C4-2B (cell line): ENCODE measurements around the gene PARVB.

Experiments
- H3K27ac ChIP-seq: fragments of 450-650 bp; 2 replicates; pipeline ENCODE4 v1.5.1; 2017
- ZFX ChIP-seq: fragments of 450-650 bp; IDR thresholded peaks from 2 replicates; pipeline ENCODE4 v1.6.1; 2017
- TF ChIP-seq, protein P1 (sequence below): fragments of 450-650 bp; conservative IDR thresholded peaks from 2 replicates; pipeline ENCODE4 v1.5.1; 2017; ENCODE audit warnings: mild to moderate bottlenecking

Gene PARVB, protein sequence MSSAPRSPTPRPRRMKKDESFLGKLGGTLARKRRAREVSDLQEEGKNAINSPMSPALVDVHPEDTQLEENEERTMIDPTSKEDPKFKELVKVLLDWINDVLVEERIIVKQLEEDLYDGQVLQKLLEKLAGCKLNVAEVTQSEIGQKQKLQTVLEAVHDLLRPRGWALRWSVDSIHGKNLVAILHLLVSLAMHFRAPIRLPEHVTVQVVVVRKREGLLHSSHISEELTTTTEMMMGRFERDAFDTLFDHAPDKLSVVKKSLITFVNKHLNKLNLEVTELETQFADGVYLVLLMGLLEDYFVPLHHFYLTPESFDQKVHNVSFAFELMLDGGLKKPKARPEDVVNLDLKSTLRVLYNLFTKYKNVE

DNA sequence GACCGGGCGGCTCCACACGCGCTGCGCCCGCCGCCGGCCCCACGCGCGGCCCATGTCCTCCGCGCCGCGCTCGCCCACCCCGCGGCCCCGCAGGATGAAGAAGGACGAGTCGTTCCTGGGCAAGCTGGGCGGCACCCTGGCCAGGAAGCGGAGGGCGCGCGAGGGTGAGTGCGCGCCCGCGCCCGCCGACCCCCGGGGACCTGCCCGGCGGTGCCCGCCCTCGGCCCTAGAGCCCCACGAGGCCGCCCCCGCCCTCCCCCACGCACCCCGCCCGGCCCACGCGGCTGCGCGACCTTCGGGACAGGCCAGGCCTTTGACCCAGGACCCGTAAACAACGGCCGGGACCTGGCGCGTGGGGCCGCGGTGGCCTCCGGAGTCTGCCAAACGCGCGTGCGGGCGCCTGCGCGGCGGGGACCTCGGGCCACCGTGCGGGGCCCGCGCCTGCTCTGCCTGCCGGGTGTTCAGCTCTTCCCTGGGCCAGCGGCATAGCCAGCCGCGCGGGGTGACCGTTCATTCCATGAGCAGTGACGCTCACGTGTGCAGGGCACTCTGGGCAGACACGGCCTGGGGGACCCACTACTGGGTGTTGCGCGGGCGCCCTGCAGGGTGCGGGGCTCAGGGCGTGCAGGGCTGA is at the start of gene PARVB:
TSS of gene PARVB (plus strand) at position 15 of the 634 bp plus-strand sequence. CDS start at position 53, 38 bp downstream.
- peak within 1 kb of the TSS; percentile 87 for H3K27ac ChIP-seq
- 0 out of 2 replicates have a peak, but pooled peaks have one; percentile 11 for TF ChIP-seq ZFX
- TF ChIP-seq, protein P1, sequence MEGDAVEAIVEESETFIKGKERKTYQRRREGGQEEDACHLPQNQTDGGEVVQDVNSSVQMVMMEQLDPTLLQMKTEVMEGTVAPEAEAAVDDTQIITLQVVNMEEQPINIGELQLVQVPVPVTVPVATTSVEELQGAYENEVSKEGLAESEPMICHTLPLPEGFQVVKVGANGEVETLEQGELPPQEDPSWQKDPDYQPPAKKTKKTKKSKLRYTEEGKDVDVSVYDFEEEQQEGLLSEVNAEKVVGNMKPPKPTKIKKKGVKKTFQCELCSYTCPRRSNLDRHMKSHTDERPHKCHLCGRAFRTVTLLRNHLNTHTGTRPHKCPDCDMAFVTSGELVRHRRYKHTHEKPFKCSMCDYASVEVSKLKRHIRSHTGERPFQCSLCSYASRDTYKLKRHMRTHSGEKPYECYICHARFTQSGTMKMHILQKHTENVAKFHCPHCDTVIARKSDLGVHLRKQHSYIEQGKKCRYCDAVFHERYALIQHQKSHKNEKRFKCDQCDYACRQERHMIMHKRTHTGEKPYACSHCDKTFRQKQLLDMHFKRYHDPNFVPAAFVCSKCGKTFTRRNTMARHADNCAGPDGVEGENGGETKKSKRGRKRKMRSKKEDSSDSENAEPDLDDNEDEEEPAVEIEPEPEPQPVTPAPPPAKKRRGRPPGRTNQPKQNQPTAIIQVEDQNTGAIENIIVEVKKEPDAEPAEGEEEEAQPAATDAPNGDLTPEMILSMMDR = no peak

DNA sequence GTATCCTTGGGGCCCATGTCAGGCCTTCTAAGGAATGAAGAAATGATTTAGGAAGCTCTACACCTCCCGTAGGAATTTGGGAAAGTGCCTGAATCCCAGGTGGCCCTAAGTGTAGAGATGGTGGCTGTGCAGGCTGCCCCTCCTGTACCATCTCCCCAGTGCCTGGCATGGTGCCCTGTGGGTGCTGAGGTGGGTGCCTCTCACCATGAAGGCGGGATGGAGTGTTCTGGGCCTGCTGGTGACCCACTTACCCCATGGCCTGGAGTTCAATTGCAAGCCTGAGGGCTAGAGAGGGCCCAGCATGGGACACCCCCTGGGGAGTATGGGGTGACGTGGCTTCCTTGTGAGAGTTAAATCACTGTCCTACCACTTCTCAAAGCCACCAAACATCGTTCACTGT is 49.1 kb upstream of the PARVB start:
- TF ChIP-seq, protein P1 = no peak
- TF ChIP-seq ZFX = no peak
- no peak overlapping the region for H3K27ac ChIP-seq

DNA sequence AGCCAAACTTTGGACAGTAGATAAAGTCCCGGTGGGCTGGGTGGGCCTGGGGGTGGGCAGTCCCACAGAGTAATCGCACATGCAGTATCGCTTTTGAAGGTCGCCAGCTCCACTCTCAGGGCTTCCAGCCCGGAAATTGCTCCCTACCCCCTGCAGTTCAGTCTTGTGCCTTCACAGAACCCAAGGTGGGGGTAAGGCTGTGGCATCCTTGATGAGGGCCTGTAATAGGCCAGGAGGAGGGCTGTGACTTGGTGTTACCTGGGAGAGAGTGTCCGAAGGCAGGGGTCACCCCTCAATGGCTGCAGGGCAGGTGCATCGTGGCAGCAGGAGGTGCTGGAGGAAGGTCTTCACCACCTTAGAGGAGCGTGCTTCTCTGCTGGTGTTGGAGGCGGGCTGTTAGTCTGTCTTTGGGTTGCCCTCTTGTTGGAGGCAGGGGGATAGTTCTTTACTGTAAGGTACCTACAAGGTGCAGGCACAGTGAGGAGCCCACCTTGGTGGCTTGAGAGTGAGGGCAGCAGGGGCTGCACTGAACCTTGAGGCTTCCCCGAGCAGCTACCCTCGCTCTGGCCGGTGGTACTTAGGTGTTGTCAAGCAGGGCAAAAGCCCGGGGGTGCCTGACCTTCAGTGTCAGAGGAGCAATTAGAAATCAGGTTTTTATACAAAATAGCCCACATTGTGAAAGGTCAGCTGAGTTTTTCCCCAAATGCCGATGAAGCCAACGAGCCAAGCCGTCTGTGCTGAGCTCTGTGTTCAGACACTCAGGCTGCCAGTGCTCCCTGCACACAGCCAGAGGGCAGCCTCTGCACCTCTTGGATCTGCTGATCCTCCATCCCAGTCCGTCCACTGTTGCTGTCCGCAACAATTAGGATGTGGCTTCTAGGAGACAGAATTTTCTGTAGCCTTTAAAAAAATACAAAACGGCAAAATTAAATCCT is 47.0 kb upstream of the PARVB start:
- H3K27ac ChIP-seq = no peak overlapping the region
- no peak for TF ChIP-seq ZFX
- TF ChIP-seq, protein P1 = no peak

DNA sequence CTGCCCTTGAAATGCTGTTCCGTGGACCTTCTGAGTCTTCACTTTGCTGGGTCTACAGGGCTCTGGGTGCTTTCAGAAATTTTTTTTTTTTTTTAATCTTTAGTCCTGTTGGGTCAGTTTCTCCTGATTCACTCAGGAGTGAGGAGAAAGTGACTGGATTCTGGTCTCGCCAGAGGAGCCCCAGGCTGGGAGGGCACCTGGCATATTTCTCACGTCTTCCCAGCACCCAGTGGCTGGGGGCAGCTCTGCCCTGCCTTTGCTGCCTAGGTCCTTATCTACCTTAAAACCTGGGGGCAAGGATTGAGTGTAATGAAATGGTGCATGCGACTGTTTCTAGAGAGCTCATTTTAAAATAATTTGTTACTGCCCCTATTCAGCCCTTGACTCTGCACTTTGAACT is 45.5 kb upstream of the PARVB start:
- TF ChIP-seq ZFX = no peak
- TF ChIP-seq, protein P1 = no peak
- no peak overlapping the region for H3K27ac ChIP-seq

DNA sequence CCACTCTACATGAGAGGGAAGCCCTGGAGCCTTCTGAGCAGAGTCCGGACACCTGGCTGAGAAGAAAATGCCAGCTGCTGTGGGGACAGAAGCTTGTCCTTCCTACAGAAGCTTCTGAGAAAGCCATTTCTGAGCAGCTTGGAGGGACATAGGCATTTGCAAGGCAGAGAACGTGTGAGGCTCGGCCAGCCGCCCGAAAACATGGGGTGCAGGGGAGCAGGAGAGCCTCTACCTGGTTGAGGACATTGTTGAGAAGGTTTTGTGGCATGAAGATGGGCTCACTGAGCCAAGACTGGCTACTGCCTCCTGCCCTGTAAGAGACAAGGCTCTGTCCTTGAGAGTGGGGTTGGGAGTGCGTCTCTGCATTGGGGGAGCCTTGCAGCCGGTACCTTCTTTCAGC is 43.5 kb upstream of the PARVB start:
- TF ChIP-seq, protein P1 = no peak
- H3K27ac ChIP-seq = no peak overlapping the region

DNA sequence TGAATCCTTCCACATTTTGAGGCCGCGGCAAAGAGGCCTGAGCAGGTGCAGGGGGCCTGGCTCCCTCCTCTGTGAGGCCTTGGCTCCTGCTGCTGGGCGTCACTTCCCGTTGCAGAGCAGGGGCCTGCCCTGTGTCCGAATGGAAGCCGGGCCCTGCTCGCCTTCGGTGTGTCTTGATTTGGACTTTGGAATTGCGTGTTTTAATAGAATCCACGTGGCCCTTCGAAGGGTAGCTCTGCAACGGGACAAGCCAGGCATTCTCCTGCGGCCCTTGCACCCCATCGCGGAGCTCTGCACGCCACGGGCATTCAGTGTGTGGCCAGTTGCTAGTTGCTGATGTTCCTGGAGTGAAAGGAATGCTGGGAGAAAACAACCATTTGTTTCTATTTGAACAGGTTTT is 43.1 kb upstream of the PARVB start:
- no peak overlapping the region for H3K27ac ChIP-seq
- TF ChIP-seq, protein P1 = no peak
- TF ChIP-seq ZFX = no peak

DNA sequence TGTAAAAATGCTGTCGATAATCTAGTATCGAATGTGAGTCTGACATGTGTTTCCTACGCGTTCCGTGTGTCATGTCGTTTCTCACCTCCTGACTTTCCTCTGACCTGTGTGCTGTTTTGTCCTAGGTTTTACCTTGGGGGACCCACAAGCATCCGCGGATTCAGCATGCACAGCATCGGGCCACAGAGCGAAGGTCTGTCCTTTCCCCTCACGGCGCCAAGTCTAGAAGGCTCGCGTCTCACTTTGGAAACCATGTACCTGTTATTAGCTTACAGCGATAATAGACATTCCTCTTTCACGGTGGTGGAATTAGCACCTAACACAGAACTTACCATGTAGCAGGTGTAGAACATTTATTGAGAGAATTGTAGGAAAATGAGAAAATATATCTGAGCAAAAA is 40.3 kb upstream of the PARVB start:
- H3K27ac ChIP-seq = no peak overlapping the region
- TF ChIP-seq, protein P1 = no peak
- no peak for TF ChIP-seq ZFX
